Neutrophil (primary cell): Measurements from ENCODE around the gene NMNAT2.

Experiments used
- H3K27ac ChIP-seq: fragments of 200-600 bp; sonication (generic); 2 replicates; pipeline ENCODE4 v1.5.1; 2016; ENCODE audit warnings: mild to moderate bottlenecking, moderate library complexity
- H3K27me3 ChIP-seq: fragments of 200-600 bp; sonication (generic); 2 replicates; pipeline ENCODE4 v1.6.0; 2016; ENCODE audit warnings: mild to moderate bottlenecking
- H3K36me3 ChIP-seq: fragments of 200-600 bp; sonication (generic); 2 replicates; pipeline ENCODE4 v1.5.1; 2017
- H3K4me1 ChIP-seq, 2 experiments: fragments of 200-600 bp in 1 of 2; sonication (generic) in 1 of 2; 1 replicate in 1 of 2; 2 replicates in 1 of 2; pipeline versions ENCODE4 v1.5.1 to v1.6.1; 2013 to 2016; ENCODE audit warnings: low read depth in 1 of 2, low read length in 1 of 2, mild to moderate bottlenecking in 1 of 2, moderate library complexity in 1 of 2; ENCODE audit not compliant: control insufficient read depth in 1 of 2, insufficient read depth in 1 of 2
- H3K4me3 ChIP-seq, 2 experiments: fragments of 200-600 bp in 1 of 2; sonication (generic) in 1 of 2; 1 replicate in 1 of 2; 2 replicates in 1 of 2; pipeline ENCODE4 v1.5.1; 2013 to 2016; ENCODE audit warnings: low read depth in 1 of 2, low read length in 1 of 2, mild to moderate bottlenecking in 1 of 2, moderate library complexity in 1 of 2
- H3K9me3 ChIP-seq: fragments of 200-600 bp; sonication (generic); 2 replicates; pipeline ENCODE4 v1.5.1; 2016
- TF ChIP-seq, protein P1 (sequence below): fragments of 200-600 bp; sonication (generic); IDR thresholded peaks from 2 replicates; pipeline ENCODE4 v1.5.1; 2016; ENCODE audit warnings: antibody characterized with exemption

Gene NMNAT2

DNA sequence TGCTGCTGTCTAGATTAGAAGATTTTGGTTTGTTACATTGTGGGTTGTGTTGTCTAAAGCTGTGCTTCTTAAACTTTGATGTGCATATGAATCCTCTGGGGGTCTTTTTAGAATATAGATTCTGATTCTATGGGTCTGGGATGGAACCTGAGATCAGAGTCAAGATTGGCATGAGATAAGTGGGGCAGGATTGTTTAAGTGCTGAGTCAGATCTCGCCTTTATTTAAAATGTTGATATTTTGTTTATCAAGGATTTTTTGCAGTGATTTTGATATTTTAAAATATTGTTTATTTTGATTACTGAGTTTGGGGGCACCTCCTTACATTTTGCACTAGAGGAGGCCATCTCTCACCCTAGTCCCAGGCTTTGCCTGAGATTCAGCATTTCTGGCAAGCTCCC, 117.4 kb downstream of the NMNAT2 start:
- Histone ChIP-seq H3K27ac (no peak overlapping the region), H3K36me3 (no peaks in the 10 kb centered on the region), H3K9me3 (no peaks in the 10 kb centered on the region), H3K4me3 (no peak overlapping the region), H3K4me1 (no peaks in the 10 kb centered on the region), H3K27me3 (peaks cover 5% of the 10 kb centered on the region)
- TF ChIP-seq, protein P1, sequence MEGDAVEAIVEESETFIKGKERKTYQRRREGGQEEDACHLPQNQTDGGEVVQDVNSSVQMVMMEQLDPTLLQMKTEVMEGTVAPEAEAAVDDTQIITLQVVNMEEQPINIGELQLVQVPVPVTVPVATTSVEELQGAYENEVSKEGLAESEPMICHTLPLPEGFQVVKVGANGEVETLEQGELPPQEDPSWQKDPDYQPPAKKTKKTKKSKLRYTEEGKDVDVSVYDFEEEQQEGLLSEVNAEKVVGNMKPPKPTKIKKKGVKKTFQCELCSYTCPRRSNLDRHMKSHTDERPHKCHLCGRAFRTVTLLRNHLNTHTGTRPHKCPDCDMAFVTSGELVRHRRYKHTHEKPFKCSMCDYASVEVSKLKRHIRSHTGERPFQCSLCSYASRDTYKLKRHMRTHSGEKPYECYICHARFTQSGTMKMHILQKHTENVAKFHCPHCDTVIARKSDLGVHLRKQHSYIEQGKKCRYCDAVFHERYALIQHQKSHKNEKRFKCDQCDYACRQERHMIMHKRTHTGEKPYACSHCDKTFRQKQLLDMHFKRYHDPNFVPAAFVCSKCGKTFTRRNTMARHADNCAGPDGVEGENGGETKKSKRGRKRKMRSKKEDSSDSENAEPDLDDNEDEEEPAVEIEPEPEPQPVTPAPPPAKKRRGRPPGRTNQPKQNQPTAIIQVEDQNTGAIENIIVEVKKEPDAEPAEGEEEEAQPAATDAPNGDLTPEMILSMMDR, result no peak

DNA sequence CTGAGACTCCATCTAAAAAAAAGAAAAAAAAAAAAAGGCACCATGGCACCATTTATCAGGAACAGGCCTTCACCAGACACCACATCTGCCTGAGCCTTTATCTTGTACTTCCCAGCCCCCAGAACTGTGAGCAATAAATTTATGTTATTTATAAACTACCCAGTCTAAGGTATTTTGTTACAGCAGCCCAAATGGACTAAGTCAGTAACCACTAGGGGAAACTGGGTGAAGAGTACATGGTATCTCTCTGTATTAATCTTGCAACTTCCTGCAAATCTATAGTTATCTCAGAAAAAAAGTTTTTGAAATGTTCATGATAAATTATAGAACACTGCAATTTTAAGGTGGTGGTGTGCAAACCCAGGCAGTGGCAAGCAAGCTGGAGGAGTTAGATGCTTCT, 117.8 kb downstream of the NMNAT2 start:
- Histone ChIP-seq H3K4me1 (no peaks in the 10 kb centered on the region), H3K4me3 (no peak overlapping the region), H3K9me3 (no peaks in the 10 kb centered on the region), H3K27ac (no peak overlapping the region), H3K36me3 (no peaks in the 10 kb centered on the region), H3K27me3 (peaks cover 3% of the 10 kb centered on the region)
- TF ChIP-seq, protein P1, result no peak

DNA sequence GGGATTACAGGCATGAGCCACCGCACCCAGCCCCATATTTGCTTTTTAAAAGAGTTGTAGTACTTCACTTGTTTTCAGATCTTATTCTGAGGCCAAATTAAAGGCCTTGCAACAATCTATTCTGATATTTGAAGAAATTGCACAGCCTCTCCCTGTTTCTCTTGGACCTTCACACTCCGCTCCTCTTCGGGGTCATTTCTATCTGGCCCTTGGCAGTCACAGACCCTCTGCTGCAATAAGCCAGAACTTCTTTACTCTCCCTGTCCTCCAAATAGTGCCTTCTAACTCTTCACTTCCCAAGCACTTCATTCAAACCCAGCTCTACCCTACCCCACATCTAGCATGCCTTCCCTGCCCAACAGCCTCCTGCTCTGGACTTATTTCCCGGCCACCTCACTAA, 121.4 kb downstream of the NMNAT2 start:
- Histone ChIP-seq H3K36me3 (no peaks in the 10 kb centered on the region), H3K27ac (no peak overlapping the region), H3K4me3 (no peak overlapping the region), H3K27me3 (no peaks in the 10 kb centered on the region), H3K9me3 (no peaks in the 10 kb centered on the region), H3K4me1 (no peaks in the 10 kb centered on the region)
- TF ChIP-seq, protein P1, result no peak

DNA sequence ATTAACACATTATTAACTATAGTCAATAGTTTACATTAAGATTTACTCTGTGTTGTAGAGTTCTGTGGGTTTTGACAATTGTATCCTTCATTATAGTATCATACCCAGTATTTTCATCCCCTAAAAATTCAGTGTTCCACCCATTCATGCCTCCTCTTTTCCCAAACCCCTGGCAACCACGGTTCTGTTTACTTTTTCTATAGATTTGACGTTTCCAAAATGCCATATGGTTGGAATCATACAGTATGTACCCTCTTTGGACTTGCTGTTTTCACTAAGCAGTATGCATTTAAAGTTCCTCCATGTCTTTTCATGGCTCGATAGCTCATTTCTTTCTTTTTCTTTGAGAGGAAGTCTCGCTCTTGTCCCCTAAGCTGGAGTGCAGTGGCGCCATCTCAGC, 122.7 kb downstream of the NMNAT2 start:
- Histone ChIP-seq H3K9me3 (no peaks in the 10 kb centered on the region), H3K27ac (no peak overlapping the region), H3K4me1 (no peaks in the 10 kb centered on the region), H3K36me3 (no peaks in the 10 kb centered on the region), H3K4me3 (no peak overlapping the region), H3K27me3 (no peaks in the 10 kb centered on the region)
- TF ChIP-seq, protein P1, result no peak

DNA sequence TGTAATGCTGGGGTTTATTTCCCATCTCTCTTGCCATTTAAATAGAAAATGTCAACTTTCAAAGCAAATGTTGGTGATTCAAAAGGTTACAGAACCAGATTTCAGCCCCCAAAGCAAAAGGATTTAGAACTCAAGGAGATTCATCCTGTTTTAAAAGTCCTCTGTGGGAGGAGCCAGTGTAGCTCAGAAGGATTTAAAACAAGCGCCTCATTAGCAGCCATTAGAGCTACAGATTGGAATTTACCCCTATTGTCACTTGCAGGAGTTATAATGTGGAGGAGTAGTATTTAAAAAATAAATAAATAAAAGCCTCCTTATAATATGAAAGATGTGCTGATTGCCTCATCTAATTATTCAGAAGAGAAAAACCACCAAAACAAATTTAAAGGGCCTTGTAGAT, 124.3 kb downstream of the NMNAT2 start:
- H3K4me1 ChIP-seq, result no peaks in the 10 kb centered on the region
- H3K36me3 ChIP-seq, result no peaks in the 10 kb centered on the region
- H3K27me3 ChIP-seq, result no peaks in the 10 kb centered on the region
- TF ChIP-seq, protein P1, result no peak
- no peak overlapping the region for H3K4me3 ChIP-seq
- H3K9me3 ChIP-seq, result no peaks in the 10 kb centered on the region
- H3K27ac ChIP-seq, result no peak overlapping the region

DNA sequence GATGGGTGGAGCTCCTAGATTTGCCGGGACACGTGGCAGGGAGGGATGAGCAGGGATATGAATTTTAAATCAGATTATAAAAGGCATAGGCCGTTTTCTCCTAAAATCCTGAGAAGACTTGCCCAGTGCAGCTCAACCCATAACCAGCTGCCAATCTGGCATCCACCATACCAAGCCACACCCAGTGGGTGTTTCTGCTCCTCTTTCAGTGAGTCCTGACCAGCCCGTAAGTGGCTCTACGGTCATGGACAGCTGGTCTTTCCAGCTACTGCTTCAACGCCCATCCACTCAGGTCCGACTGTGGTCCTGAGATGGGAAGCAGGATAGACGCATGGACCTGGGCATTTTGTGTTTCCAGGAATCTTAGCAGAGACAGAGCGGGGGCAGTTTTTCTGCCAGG, 124.9 kb downstream of the NMNAT2 start:
- H3K27me3 ChIP-seq, result no peaks in the 10 kb centered on the region
- no peak overlapping the region for H3K4me3 ChIP-seq
- H3K4me1 ChIP-seq, result no peaks in the 10 kb centered on the region
- no peak overlapping the region for H3K27ac ChIP-seq
- TF ChIP-seq, protein P1, result no peak
- H3K9me3 ChIP-seq, result no peaks in the 10 kb centered on the region
- H3K36me3 ChIP-seq, result no peaks in the 10 kb centered on the region
